Endothelial cell of umbilical vein (primary cell): ENCODE measurements around the gene NOD1. TPM values are rescaled to one million over a fixed set of nuclear protein-coding genes. Genes with fewer than 3 reads are reported as not detected.

Experiments used
- BruUV-seq: library from RNA; stranded (reverse); fragments of 400-500 nt; replicated peaks from 2 replicates; lab custom pipeline; 2021; lab: Mats Ljungman, UMichigan
- CTCF ChIA-PET: fragments of 300-600, 350-600 bp; sonication (Branson Sonifier 250); formaldehyde crosslinking; loops from one replicate; lab custom pipeline; 2021; ENCODE audit warnings: antibody characterized with exemption, inconsistent platforms; lab: Charles Lee
- POLR2A ChIA-PET: fragments of 300-600, 350-600 bp; sonication (Branson Sonifier 250); formaldehyde crosslinking; loops from one replicate; lab custom pipeline; 2021; ENCODE audit warnings: antibody characterized with exemption, inconsistent platforms; lab: Charles Lee
- DNase-seq: peaks from one replicate; pipeline ENCODE4 v3.0.0-alpha.2; 2011; ENCODE audit warnings: low read depth, low spot score
- FAIRE-seq: peaks from 2 replicates; lab custom pipeline; 2011; peaks lifted over from hg19 to GRCh38; lab: Jason Lieb, UNC
- H2AFZ ChIP-seq: 2 replicates; pipeline ENCODE4 v1.6.0; 2012; ENCODE audit warnings: low read depth, low read length, control low read depth, inconsistent platforms
- H3K27ac ChIP-seq: 2 replicates; pipeline ENCODE4 v1.5.1; 2011; ENCODE audit warnings: low read depth, mild to moderate bottlenecking, control low read depth, low read length, moderate library complexity; ENCODE audit not compliant: insufficient read depth
- H3K27me3 ChIP-seq, 2 experiments: 2 replicates each; pipeline versions ENCODE4 v1.6.0 to v1.6.1; 2011; ENCODE audit warnings: low read length in 2 of 2, mixed read lengths in 1 of 2; ENCODE audit not compliant: control insufficient read depth in 2 of 2, insufficient read depth in 2 of 2
- H3K36me3 ChIP-seq, 2 experiments: 2 replicates in 1 of 2; 3 replicates in 1 of 2; pipeline ENCODE4 v1.5.1; 2011; ENCODE audit warnings: low read length in 2 of 2, mild to moderate bottlenecking in 1 of 2, moderate library complexity in 1 of 2; ENCODE audit not compliant: control insufficient read depth in 2 of 2, insufficient read depth in 2 of 2; ENCODE audit errors: extremely low read depth in 1 of 2
- H3K4me1 ChIP-seq: 3 replicates; pipeline ENCODE4 v1.5.1; 2011; ENCODE audit warnings: mild to moderate bottlenecking, low read length; ENCODE audit not compliant: control insufficient read depth, insufficient read depth; ENCODE audit errors: extremely low read depth
- H3K4me2 ChIP-seq: 2 replicates; pipeline ENCODE4 v1.6.1; 2011; ENCODE audit warnings: low read length, control low read depth, mixed read lengths; ENCODE audit not compliant: insufficient read depth
- H3K4me3 ChIP-seq, 3 experiments: fragments of 200-600 bp in 1 of 3; sonication (generic), shearing (Covaris generic) in 1 of 3; replicated peaks in 1 of 3; 2 replicates each; pipeline ENCODE4 v1.5.1; 2011 to 2016; ENCODE audit warnings: control low read depth in 3 of 3, low read length in 3 of 3, mild to moderate bottlenecking in 2 of 3, inconsistent platforms in 1 of 3, low read depth in 1 of 3, moderate library complexity in 1 of 3; ENCODE audit not compliant: insufficient read depth in 1 of 3
- H3K79me2 ChIP-seq: 2 replicates; pipeline ENCODE4 v1.6.0; 2012; ENCODE audit warnings: low read length, inconsistent platforms; ENCODE audit not compliant: control insufficient read depth, insufficient read depth
- H3K9ac ChIP-seq: replicated peaks from 2 replicates; pipeline ENCODE3; 2011; ENCODE audit warnings: low read length, control low read depth; ENCODE audit not compliant: insufficient read depth; ENCODE audit errors: extremely low read depth
- H3K9me1 ChIP-seq: replicated peaks from 3 replicates; pipeline ENCODE4 v1.6.0; 2011; ENCODE audit warnings: mild to moderate bottlenecking, low read length; ENCODE audit not compliant: control insufficient read depth, insufficient read depth; ENCODE audit errors: extremely low read depth
- H3K9me3 ChIP-seq: replicated peaks from 2 replicates; pipeline ENCODE4 v1.5.1; 2012; ENCODE audit warnings: low read length, inconsistent platforms; ENCODE audit not compliant: control insufficient read depth, insufficient read depth
- H4K20me1 ChIP-seq: replicated peaks from 2 replicates; pipeline ENCODE3; 2011; ENCODE audit warnings: mild to moderate bottlenecking, low read length; ENCODE audit not compliant: control insufficient read depth, insufficient read depth; ENCODE audit errors: extremely low read depth
- CTCF ChIP-seq, 2 donors: IDR thresholded peaks; 1 replicate in 1 of 2; 2 replicates in 1 of 2; pipeline ENCODE4 v1.5.1; 2011; ENCODE audit warnings: low read length in 2 of 2, mild to moderate bottlenecking in 2 of 2, moderate library complexity in 2 of 2, control low read depth in 1 of 2, inconsistent platforms in 1 of 2, low read depth in 1 of 2; ENCODE audit not compliant: insufficient read depth in 1 of 2; ENCODE audit errors: extremely low read depth in 1 of 2
- EZH2 ChIP-seq: IDR thresholded peaks from 2 replicates; pipeline ENCODE4 v1.6.1; 2012; ENCODE audit warnings: borderline replicate concordance, low read depth, mild to moderate bottlenecking, moderate library complexity, low read length, inconsistent platforms; ENCODE audit not compliant: severe bottlenecking
- FOS ChIP-seq: IDR thresholded peaks from 2 replicates; pipeline ENCODE4 v1.6.1; 2011; ENCODE audit warnings: mild to moderate bottlenecking, low read length, moderate library complexity, borderline replicate concordance; ENCODE audit not compliant: insufficient read depth
- GATA2 ChIP-seq: IDR thresholded peaks from 2 replicates; pipeline ENCODE4 v1.7.0; 2011; ENCODE audit warnings: low read depth, mild to moderate bottlenecking, moderate library complexity, mixed read lengths, low read length; ENCODE audit not compliant: insufficient read length, insufficient read depth
- JUN ChIP-seq: IDR thresholded peaks from 2 replicates; pipeline ENCODE4 v1.6.1; 2011; ENCODE audit warnings: borderline replicate concordance, low read depth; ENCODE audit not compliant: insufficient read length, insufficient read depth
- MYC ChIP-seq: IDR thresholded peaks from one replicate; pipeline ENCODE4 v1.6.1; 2011; ENCODE audit warnings: mild to moderate bottlenecking, low read depth, low read length
- POLR2A ChIP-seq: IDR thresholded peaks from 2 replicates; pipeline ENCODE4 v1.6.1; 2012; ENCODE audit warnings: low read depth, mild to moderate bottlenecking, control low read depth, low read length
- POLR2AphosphoS5 ChIP-seq: IDR thresholded peaks from 2 replicates; pipeline ENCODE4 v1.6.1; 2012; ENCODE audit warnings: low read depth, mild to moderate bottlenecking, control low read depth, low read length, moderate library complexity; ENCODE audit not compliant: insufficient read depth
- dilution Hi-C: fragments of 300-500 bp; cut with MboI; formaldehyde crosslinking; loops from one replicate; pipeline ENCODE4 v1.15.0; 2019; ENCODE audit warnings: low sequenced_read_pairs; ENCODE audit not compliant: extremely low pct_ligation_motif_present
- intact Hi-C: fragments of 100-400 bp; cut with micrococcal nuclease; formaldehyde crosslinking; loops from one replicate; pipeline ENCODE4 v1.10.0; 2022
- polyA plus RNA-seq, 4 experiments: library from polyadenylated mRNA; depleted of rRNA in 3 of 4; stranded (reverse) in 3 of 4; unstranded in 1 of 4; fragments of >200 nt; gene quantifications; 2 replicates each; pipeline versions ENCODE4 v1.2.1 to v1.2.3, GENCODE V29; 2011 to 2012; ENCODE audit warnings: missing spikeins in 1 of 4
- total RNA-seq: library from RNA; stranded (reverse); gene quantifications from 2 replicates; pipeline ENCODE4 v1.2.3, GENCODE V29; 2021
- TF ChIP-seq, protein P1 (sequence below): IDR thresholded peaks from 2 replicates; pipeline ENCODE4 v1.6.1; 2011; ENCODE audit not compliant: insufficient read depth, insufficient read length

NOD1 gene
- total and polyA plus RNA-seq, 2 donors (not counting 3 experiments of a cell fraction or from before 2014, with no cell fraction given): 22.1 to 39.2 TPM

DNA sequence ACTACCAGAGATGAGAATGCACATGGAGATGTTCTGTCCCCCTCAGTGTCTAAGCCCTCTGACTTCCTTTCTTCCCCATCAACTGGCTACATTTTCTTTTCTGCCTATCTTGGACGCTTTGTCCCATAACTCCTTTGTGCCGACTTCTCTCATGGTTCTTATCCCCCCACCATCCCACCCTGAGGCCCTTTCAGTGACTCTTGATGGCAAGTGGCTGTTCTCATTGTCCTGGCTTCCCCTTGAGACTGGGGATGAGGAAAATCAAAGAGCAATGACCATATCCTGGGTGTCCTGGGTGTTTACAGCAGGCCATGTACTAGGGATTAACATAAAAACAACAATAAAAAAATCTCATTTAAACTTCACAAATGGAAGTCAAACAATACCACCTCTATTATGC lies 44.9 kb upstream of the NOD1 start:
- Histone ChIP-seq H3K4me1 (peaks cover 10% of the 10 kb centered on the region), H3K79me2 (no peaks in the 10 kb centered on the region), H3K4me3 (no peak overlapping the region), H3K4me2 (no peak overlapping the region), H3K36me3 (no peaks in the 10 kb centered on the region), H3K9me3 (no peaks in the 10 kb centered on the region), H3K9me1 (no peaks in the 10 kb centered on the region), H3K9ac (no peak overlapping the region), H3K27me3 (no peaks in the 10 kb centered on the region), H3K27ac (no peak overlapping the region), H2AFZ (no peak overlapping the region), H4K20me1 (no peaks in the 10 kb centered on the region)
- DNase-seq (no peak), FAIRE-seq (no peak)
- dilution Hi-C loops: no loop called here
- intact Hi-C loops: no loop called here
- BruUV-seq: no TSS peak
- CTCF ChIA-PET: interaction anchor here (0.9 kb wide), 1 partner anchor 12 kb away, joined by 4 read pairs; no protein-coding TSS in a partner anchor
- no peak for TF ChIP-seq POLR2A
- no peak for TF ChIP-seq FOS
- POLR2A ChIA-PET: no interaction called here

DNA sequence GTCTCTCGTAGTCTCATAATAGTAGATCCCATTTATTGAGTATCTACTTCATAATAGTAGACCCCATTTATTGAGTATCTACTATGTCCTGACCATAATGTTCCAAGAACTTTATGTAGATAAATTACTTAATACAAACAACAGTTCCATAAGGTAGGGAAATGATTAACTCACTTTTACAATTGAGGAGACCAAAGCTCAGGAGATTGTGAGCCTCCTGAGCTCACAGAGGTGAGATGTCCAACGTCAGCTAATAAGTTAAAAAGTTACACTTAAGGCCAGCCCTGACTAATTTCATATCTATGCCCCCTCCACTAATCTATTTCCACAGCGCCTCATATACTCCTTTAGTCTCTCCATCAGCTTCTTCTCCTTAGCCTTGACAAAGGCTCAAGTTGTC lies 43.6 kb upstream of the NOD1 start:
- Histone ChIP-seq H3K9me1 (no peaks in the 10 kb centered on the region), H3K4me1 (peaks cover 10% of the 10 kb centered on the region), H3K36me3 (no peaks in the 10 kb centered on the region), H3K9me3 (no peaks in the 10 kb centered on the region), H3K79me2 (no peaks in the 10 kb centered on the region), H2AFZ (no peak overlapping the region), H3K27ac (no peak overlapping the region), H3K27me3 (no peaks in the 10 kb centered on the region), H3K4me3 (no peak overlapping the region), H4K20me1 (no peaks in the 10 kb centered on the region), H3K4me2 (no peak overlapping the region), H3K9ac (no peak overlapping the region)
- POLR2A ChIA-PET: no interaction called here
- BruUV-seq: no TSS peak
- dilution Hi-C loops (no loop called here), intact Hi-C loops (no loop called here)
- TF ChIP-seq MYC (no peak), FOS (no peak), CTCF (IDR thresholded peaks at IDR 0.05; ENCODE audit: extremely low read depth in 1 of 2, insufficient read depth in 1 of 2, low read depth in 1 of 2, low read length in 2 of 2) (no peak), POLR2AphosphoS5 (no peak), GATA2 (no peak), EZH2 (no peak), POLR2A (no peak), JUN (no peak)
- TF ChIP-seq, protein P1, sequence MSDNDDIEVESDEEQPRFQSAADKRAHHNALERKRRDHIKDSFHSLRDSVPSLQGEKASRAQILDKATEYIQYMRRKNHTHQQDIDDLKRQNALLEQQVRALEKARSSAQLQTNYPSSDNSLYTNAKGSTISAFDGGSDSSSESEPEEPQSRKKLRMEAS: no peak
- CTCF ChIA-PET: interaction anchor here (1.0 to 1.2 kb wide), 2 partner anchors 11 to 42 kb away, joined by 5 to 6 read pairs; no protein-coding TSS in a partner anchor
- DNase-seq (no peak), FAIRE-seq (no peak)
